Stimulated activated CD8-positive, alpha-beta memory T cell treated with anti-CD3 and anti-CD28 coated beads, Interleukin-4, amount 100 ng/mL, for 48 hours (primary cell): ENCODE results near the gene UBL4A.

Source experiments
- DNase-seq: peaks from one replicate; pipeline ENCODE4 v3.0.0-alpha.2; 2020

UBL4A gene

DNA sequence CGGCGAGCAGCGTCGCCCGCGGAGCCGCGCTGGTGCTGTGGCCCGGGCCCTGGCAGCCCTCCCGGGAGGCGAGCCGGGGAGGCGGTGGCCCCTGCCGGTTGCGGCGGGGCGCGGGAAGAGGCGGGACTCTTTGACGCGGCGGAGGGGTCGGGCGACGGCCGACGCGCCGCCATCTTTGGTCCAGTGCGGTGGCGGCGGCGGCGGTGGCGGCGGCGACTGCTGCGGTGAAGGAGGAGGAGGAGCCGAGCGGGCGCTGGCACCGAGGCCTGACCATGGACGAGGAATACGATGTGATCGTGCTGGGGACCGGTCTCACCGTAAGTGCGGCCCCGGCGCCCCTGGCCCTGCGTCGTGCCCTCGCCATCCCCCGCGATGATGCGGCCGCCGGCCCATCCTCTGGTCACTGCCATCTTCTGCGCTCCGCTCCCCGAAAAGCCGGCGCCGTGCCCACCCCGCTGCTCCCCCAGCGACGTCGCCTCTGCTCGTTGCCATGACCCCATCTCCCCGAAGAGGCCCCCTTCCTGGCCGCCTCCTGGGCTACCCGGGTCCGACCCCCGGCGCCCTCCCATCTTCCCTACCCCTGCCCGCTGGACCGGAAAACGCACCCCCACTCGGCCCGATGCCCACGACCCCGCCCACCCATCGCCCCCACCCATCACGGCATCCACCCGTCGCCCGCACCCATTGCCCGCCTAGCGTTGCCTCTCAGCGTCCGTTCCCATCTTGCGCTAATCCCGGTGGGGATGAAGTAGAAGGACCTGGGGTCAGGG, 49.2 kb downstream of the UBL4A start, which contains the start of gene GDI1:
Gene GDI1, plus strand, starts transcription at position 172 of the 770 bp plus-strand sequence. Its CDS starts 101 bp downstream, at position 273.
- peak; percentile 71 for DNase-seq

DNA sequence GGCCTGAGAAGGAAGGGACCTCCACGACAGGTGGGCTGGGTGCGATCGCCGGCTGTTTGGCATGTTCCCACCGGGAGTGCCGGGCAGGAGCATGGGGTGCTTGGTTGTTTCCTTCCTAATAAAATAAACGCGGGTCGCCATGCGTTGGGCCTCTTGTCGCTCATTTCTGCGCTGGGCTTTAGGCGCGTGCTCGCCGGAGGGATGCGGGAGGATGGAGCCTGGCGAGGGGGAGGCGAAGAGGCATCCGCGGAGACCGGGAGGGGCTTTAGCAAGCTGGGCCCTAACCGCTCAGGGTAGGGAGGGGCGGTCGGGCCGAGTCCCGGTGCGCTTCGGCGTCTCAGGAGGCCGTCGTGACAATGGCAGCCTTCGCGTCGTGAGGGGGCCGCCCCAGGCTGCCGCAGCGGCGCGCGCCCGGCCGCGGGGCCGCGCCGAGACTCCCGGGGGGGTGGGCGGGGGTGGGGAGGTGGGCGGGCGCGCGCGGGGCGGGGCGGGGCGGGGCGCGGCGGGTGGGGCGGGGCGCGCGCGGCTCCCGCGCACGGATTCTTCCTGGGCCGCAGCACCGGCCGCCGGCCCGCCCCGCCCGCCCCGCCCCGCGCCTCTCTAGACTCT, 49.9 kb downstream of the UBL4A start:
- peak; percentile 51 for DNase-seq

DNA sequence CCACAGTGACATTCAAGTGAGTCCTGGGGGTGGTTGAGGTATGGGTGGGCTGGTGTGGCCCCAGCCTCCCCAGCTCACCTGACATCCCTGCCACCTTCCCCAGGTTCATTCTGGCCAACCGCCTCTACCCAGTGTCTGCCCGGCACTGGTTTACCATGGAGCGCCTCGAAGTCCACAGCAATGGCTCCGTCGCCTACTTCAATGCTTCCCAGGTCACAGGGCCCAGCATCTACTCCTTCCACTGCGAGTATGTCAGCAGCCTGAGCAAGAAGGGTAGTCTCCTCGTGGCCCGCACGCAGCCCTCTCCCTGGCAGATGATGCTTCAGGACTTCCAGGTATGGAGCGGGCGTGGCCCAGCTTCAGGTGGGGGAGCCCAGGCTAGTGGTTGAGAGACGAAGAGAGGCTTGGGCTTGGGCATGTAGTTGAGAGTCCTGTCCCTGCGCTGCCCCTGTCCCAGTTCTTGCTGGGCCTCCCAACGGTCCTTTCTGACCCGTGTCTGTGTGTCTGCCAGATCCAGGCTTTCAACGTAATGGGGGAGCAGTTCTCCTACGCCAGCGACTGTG, 51.2 kb downstream of the UBL4A start:
- DNase-seq: no peak

DNA sequence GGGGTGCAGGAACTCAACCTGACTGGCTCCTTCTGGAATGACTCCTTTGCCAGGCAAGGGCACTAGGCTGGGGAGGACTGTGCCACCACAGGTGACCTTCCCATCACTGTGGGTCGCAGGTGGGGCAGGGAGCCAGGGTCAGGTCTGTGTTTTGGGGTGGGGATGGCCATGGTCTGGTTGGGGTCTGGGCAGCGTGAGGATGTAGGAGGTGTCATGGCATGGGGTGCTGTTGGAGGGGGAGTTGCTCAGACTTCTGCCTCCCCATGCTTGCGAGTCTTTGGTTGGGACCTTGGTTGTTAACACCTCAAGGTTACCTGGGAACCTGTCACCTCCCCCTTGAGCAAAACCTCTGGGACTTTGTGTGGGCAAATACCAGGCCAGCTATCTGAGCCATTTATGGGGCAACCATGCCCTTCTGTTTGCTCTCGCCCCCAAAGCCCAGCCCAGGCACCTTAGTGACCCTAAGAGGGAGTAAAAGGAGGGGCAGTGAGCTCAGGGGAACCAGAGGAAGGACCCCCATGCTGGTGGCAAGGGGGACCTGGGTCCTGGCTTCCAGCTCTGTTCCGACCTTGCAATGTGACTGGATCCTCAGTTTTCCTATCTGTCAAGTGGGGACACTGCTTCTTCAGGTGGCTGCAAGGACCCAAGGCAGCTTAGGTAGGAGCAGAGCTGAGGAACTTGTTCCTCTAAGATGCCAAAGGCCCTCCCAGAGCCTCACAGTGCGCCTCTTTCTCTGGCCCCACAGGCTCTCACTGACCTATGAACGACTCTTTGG, 51.8 kb downstream of the UBL4A start:
- no peak for DNase-seq
